Measurements from ENCODE around the gene S100A2. TPM values are rescaled to one million over a fixed set of nuclear protein-coding genes. Genes with fewer than 3 reads are reported as not detected.

The S100A2 gene
- total RNA-seq, 2 experiments from 2014 or later: 0.50 TPM; not detected in 1

DNA sequence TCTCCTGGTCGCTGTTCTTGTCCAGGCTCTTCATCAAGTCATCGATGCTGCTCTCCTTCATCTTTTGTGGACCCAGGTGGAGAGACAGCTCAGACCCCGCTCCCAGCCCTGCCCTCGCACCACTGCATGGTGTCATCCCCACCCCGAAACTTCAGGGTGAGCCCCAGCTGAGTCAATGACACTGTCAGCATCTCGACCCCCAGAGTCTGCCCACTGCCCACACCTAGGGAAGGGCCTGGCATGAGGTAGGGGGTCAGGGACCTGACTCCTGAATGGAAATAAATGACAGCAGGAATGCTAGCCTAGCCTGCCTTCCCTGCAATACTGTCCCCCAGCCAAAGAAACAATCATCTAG lies 28.3 kb downstream of the S100A2 start:
- ChIA-PET POLR2A (interaction anchor here (1.3 to 7.9 kb wide), 4 partner anchors 9 to 97 kb away, joined by 3 to 97 read pairs (median 46); partner anchors contain the start of genes CHTOP, S100A3 and S100A4), CTCF (interaction anchor here (1.3 to 1.6 kb wide), 2 partner anchors 31 to 97 kb away, joined by 3 to 5 read pairs; partner anchors contain the start of gene CHTOP)
- peak overlapping the region; percentile 98 for H3K27ac Mint-ChIP-seq
- TF ChIP-seq, protein P1, sequence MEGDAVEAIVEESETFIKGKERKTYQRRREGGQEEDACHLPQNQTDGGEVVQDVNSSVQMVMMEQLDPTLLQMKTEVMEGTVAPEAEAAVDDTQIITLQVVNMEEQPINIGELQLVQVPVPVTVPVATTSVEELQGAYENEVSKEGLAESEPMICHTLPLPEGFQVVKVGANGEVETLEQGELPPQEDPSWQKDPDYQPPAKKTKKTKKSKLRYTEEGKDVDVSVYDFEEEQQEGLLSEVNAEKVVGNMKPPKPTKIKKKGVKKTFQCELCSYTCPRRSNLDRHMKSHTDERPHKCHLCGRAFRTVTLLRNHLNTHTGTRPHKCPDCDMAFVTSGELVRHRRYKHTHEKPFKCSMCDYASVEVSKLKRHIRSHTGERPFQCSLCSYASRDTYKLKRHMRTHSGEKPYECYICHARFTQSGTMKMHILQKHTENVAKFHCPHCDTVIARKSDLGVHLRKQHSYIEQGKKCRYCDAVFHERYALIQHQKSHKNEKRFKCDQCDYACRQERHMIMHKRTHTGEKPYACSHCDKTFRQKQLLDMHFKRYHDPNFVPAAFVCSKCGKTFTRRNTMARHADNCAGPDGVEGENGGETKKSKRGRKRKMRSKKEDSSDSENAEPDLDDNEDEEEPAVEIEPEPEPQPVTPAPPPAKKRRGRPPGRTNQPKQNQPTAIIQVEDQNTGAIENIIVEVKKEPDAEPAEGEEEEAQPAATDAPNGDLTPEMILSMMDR (IDR thresholded peaks at IDR 0.05): no peak
- no peak for DNase-seq
- no peak for ATAC-seq
- H3K4me3 Mint-ChIP-seq: peak overlapping the region; percentile 95
- no peaks in the 10 kb centered on the region for H3K27me3 Mint-ChIP-seq
- H3K36me3 Mint-ChIP-seq (ENCODE audit: low read depth): peaks cover 17% of the 10 kb centered on the region
- H3K4me1 Mint-ChIP-seq (ENCODE audit: low read depth): peaks cover 75% of the 10 kb centered on the region
- H3K9me3 Mint-ChIP-seq: no peaks in the 10 kb centered on the region
- intact Hi-C loops (cut with micrococcal nuclease): no loop called here

DNA sequence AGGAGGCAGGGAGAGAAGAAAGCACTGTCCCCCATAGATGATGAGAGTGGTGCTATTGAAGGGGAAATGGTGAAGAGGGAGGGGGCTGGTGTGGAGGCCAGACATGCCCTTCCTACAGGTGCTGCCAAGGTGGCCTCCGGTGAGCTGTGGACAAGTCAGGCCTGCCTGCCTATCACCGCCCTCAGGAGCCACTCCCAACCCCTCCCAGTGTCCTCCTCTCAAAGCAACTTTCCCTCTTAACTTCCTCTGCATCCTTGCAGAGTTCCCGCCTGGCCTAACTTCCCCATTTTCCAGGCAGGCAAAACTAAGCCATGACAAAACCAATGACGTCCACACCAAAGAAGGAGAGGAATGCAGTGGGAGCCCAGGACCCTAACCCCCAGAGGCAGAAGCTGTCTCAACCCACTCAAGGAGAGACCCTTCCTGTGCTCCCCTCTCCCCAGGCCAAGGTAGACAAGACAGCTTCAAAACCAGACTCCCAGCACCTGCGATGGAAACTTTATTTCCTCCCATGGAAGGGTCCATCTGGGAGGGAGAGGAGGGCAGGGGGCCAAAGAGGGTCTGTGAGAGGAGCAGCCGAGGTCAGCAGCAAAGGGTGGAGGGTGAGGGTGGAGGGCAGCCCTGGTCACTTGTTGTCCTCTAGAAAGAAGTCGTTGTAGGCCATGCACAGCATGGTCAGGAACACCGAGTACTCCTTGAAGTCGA lies 28.8 kb downstream of the S100A2 start:
- ChIA-PET CTCF (interaction anchor here (1.3 to 2.5 kb wide), 4 partner anchors 30 to 97 kb away, joined by 3 to 8 read pairs (median 4); partner anchors contain the start of gene CHTOP), POLR2A (interaction anchor here (1.3 to 7.9 kb wide), 5 partner anchors 9 to 98 kb away, joined by 3 to 97 read pairs (median 11); partner anchors contain the start of genes CHTOP, S100A3 and S100A4)
- no peaks in the 10 kb centered on the region for H3K27me3 Mint-ChIP-seq
- DNase-seq (no peak), ATAC-seq (no peak)
- intact Hi-C loops (cut with micrococcal nuclease): no loop called here
- no peaks in the 10 kb centered on the region for H3K9me3 Mint-ChIP-seq
- H3K27ac Mint-ChIP-seq: peak overlapping the region; percentile 98
- peaks cover 17% of the 10 kb centered on the region for H3K36me3 Mint-ChIP-seq (ENCODE audit: low read depth)
- H3K4me3 Mint-ChIP-seq: peak overlapping the region; percentile 95
- TF ChIP-seq, protein P1 (IDR thresholded peaks at IDR 0.05): no peak
- H3K4me1 Mint-ChIP-seq (ENCODE audit: low read depth): peaks cover 74% of the 10 kb centered on the region

DNA sequence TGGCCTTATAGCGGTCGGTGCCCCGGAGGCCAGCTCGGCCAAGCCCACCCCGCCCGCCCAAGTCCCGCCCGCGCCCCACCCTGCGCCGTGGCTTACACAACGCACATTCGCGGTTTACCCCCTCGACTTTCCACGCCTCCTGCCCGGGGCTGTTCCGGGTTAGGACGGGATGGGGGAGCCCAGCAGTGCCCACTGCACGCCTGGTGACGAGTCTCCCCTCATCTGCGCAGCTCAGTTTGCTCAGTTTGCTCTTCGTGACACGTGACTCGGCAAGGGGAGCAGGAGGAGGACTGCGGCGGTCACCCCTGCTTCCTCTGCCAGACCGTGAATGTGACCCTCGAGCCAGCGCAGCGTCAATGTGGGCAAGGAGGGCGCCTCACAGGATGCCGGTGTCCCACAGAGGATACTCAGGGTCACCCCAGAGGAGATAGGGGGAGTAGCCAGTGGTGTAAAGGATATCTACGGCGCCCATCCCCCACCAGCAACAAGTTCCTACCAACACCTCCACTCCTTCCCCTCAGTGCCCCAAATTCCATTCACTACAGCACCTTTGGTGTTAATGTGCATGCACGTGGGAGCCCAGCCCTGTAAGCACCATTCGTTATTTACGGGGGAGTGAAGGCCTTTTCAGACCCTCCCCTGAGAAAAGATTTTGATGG lies 29.5 kb downstream of the S100A2 start:
- DNase-seq: peak; percentile 89
- POLR2A ChIA-PET: interaction anchor here (0.7 to 7.9 kb wide), 12 partner anchors 10 to 386 kb away, joined by 3 to 97 read pairs (median 4); partner anchors contain the start of genes CHTOP, S100A3 and S100A4
- no peaks in the 10 kb centered on the region for H3K27me3 Mint-ChIP-seq
- H3K9me3 Mint-ChIP-seq: no peaks in the 10 kb centered on the region
- ATAC-seq: peak; percentile 73
- H3K4me1 Mint-ChIP-seq (ENCODE audit: low read depth): peaks cover 74% of the 10 kb centered on the region
- peaks cover 17% of the 10 kb centered on the region for H3K36me3 Mint-ChIP-seq (ENCODE audit: low read depth)
- peak overlapping the region; percentile 95 for H3K4me3 Mint-ChIP-seq
- CTCF ChIA-PET: interaction anchor here (0.8 to 5.5 kb wide), 9 partner anchors 9 to 98 kb away, joined by 4 to 191 read pairs (median 8); partner anchors contain the start of genes CHTOP and S100A4
- peak overlapping the region; percentile 98 for H3K27ac Mint-ChIP-seq
- intact Hi-C loops (cut with micrococcal nuclease): no loop called here
- TF ChIP-seq, protein P1 (IDR thresholded peaks at IDR 0.05): no peak

DNA sequence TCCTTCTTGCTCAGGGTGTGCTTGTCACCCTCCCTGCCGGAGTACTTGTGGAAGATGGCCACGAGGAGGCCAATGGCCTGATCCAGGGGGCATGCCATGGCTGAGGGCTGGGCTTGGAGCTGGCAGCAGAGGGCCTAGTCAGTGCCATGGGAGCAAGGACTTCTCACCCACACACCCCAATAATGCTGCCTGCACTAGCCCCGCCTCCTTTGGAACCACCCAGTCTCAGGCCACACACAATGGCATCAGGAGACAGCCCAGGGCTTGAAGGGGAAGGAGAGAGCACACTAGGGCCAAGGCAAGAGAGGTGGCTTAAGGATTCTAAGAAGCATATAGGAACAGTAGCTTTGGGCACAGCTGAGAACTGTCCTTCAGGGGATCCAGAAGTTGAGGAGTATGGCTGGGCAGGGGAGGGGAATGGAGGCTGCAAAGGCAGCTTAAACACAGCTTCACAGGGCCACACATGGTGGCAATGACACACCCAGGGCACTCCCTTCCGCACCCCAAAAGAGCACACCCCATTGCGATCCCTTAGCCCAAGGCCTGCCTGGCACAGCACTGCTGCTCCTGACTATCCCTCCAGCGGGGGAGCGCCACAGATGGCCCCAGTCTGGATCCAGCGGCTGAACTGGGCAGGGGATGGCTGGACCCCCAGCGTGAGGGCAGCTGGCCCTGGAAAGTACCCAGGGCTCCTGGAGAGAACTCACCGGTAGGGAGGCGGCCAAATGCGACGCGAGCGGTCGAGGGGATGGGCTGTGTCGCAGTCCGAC lies 30.2 kb downstream of the S100A2 start, which contains the start of gene S100A6:
Gene S100A6, minus strand, starts transcription at position 750 of the 770 bp plus-strand sequence. Its CDS starts 652 bp downstream, at position 98.
- ChIA-PET CTCF (interaction anchor here (0.8 to 5.5 kb wide), 9 partner anchors 9 to 99 kb away, joined by 4 to 191 read pairs (median 8); partner anchors contain the start of genes CHTOP and S100A4), POLR2A (interaction anchor here (0.7 to 7.9 kb wide), 14 partner anchors 10 to 387 kb away, joined by 3 to 97 read pairs (median 4); partner anchors contain the start of genes CHTOP, S100A3 and S100A4)
- DNase-seq (peak; percentile 64), ATAC-seq (peak; percentile 34)
- Mint-ChIP-seq H3K4me1 (ENCODE audit: low read depth) (peaks cover 73% of the 10 kb centered on the region), H3K27me3 (no peaks in the 10 kb centered on the region), H3K4me3 (peak within 1 kb of the TSS; percentile 95), H3K9me3 (no peaks in the 10 kb centered on the region), H3K27ac (peak within 1 kb of the TSS; percentile 98), H3K36me3 (ENCODE audit: low read depth) (peaks cover 17% of the 10 kb centered on the region)
- TF ChIP-seq, protein P1 (IDR thresholded peaks at IDR 0.05): no peak
- intact Hi-C loops (cut with micrococcal nuclease): no loop called here

All from activated CD8-positive, alpha-beta T cell treated with anti-CD3 and anti-CD28 coated beads for 36 hours (primary cell).